Neutrophil (primary cell): Measurements from ENCODE around the gene C11orf98.
A peak's percentile ranks its signal among the peaks of the same experiment; 100 is the strongest.

Experiments used
- H3K27ac ChIP-seq: fragments of 200-600 bp; sonication (generic); 2 replicates; pipeline ENCODE4 v1.5.1; 2016; ENCODE audit warnings: mild to moderate bottlenecking, moderate library complexity
- H3K27me3 ChIP-seq: fragments of 200-600 bp; sonication (generic); 2 replicates; pipeline ENCODE4 v1.6.0; 2016; ENCODE audit warnings: mild to moderate bottlenecking
- H3K36me3 ChIP-seq: fragments of 200-600 bp; sonication (generic); 2 replicates; pipeline ENCODE4 v1.5.1; 2017
- H3K4me1 ChIP-seq, 2 experiments: fragments of 200-600 bp in 1 of 2; sonication (generic) in 1 of 2; 1 replicate in 1 of 2; 2 replicates in 1 of 2; pipeline versions ENCODE4 v1.5.1 to v1.6.1; 2013 to 2016; ENCODE audit warnings: low read depth in 1 of 2, low read length in 1 of 2, mild to moderate bottlenecking in 1 of 2, moderate library complexity in 1 of 2; ENCODE audit not compliant: control insufficient read depth in 1 of 2, insufficient read depth in 1 of 2
- H3K4me3 ChIP-seq, 2 experiments: fragments of 200-600 bp in 1 of 2; sonication (generic) in 1 of 2; 1 replicate in 1 of 2; 2 replicates in 1 of 2; pipeline ENCODE4 v1.5.1; 2013 to 2016; ENCODE audit warnings: low read depth in 1 of 2, low read length in 1 of 2, mild to moderate bottlenecking in 1 of 2, moderate library complexity in 1 of 2
- H3K9me3 ChIP-seq: fragments of 200-600 bp; sonication (generic); 2 replicates; pipeline ENCODE4 v1.5.1; 2016
- CTCF ChIP-seq: fragments of 200-600 bp; sonication (generic); IDR thresholded peaks from 2 replicates; pipeline ENCODE4 v1.5.1; 2016; ENCODE audit warnings: antibody characterized with exemption

The C11orf98 gene

GRCh38 chr11:62666259-62666926, 1.4 kb upstream of the C11orf98 start:
- peaks cover 14% of the 10 kb centered on the region for H3K36me3 ChIP-seq
- H3K9me3 ChIP-seq: no peaks in the 10 kb centered on the region
- H3K4me1 ChIP-seq: peaks cover 28 to 31% of the 10 kb centered on the region in 2 experiments
- peak overlapping the region; percentile 76 to 96 for H3K4me3 ChIP-seq
- H3K27ac ChIP-seq: peak overlapping the region; percentile 90
- no peaks in the 10 kb centered on the region for H3K27me3 ChIP-seq
- TF ChIP-seq CTCF: no peak

GRCh38 chr11:62665599-62666258, 719 bp upstream of the C11orf98 start:
- H3K4me3 ChIP-seq: peak overlapping the region; percentile 76 to 96
- no peak for TF ChIP-seq CTCF
- H3K9me3 ChIP-seq: no peaks in the 10 kb centered on the region
- H3K4me1 ChIP-seq: peaks cover 22 to 26% of the 10 kb centered on the region in 2 experiments
- H3K27me3 ChIP-seq: no peaks in the 10 kb centered on the region
- peaks cover 14% of the 10 kb centered on the region for H3K36me3 ChIP-seq
- peak overlapping the region; percentile 90 for H3K27ac ChIP-seq

GRCh38 chr11:62664405-62665074, 470 bp downstream of the C11orf98 start:
- peaks cover 22 to 25% of the 10 kb centered on the region in 2 experiments for H3K4me1 ChIP-seq
- H3K4me3 ChIP-seq: peak overlapping the region; percentile 76 to 96
- no peak for TF ChIP-seq CTCF
- peak overlapping the region; percentile 90 for H3K27ac ChIP-seq
- H3K36me3 ChIP-seq: peaks cover 14% of the 10 kb centered on the region
- H3K27me3 ChIP-seq: no peaks in the 10 kb centered on the region
- no peaks in the 10 kb centered on the region for H3K9me3 ChIP-seq

- Histone ChIP-seq H3K4me3 (no peak overlapping the region), H3K27ac (no peak overlapping the region), H3K9me3 (no peaks in the 10 kb centered on the region), H3K4me1 (peaks cover 9 to 19% of the 10 kb centered on the region in 2 experiments), H3K27me3 (no peaks in the 10 kb centered on the region), H3K36me3 (no peaks in the 10 kb centered on the region)
- no peak for TF ChIP-seq CTCF
These were observed 8.1 kb downstream of the C11orf98 start for GRCh38 chr11:62656796-62657429.

GRCh38 chr11:62654297-62654696, 10.7 kb downstream of the C11orf98 start:
- Histone ChIP-seq H3K27ac (no peak overlapping the region), H3K36me3 (peaks cover 6% of the 10 kb centered on the region), H3K27me3 (no peaks in the 10 kb centered on the region), H3K4me3 (peak overlapping the region in 1 of 2 experiments; percentile 94), H3K9me3 (no peaks in the 10 kb centered on the region), H3K4me1 (peaks cover 9 to 22% of the 10 kb centered on the region in 2 experiments)
- no peak for TF ChIP-seq CTCF
